Measurements from ENCODE around the gene RSPH10B2. TPM values are rescaled to one million over a fixed set of nuclear protein-coding genes. Genes with fewer than 3 reads are reported as not detected.
"Not testable (repeated sequence)": the region's sequence is repeated elsewhere in the genome, so short reads cannot be mapped to it uniquely, and the experiment has no call there.

The RSPH10B2 gene
- total RNA-seq, 2 experiments from 2014 or later = 0.76 to 1.3 TPM

DNA sequence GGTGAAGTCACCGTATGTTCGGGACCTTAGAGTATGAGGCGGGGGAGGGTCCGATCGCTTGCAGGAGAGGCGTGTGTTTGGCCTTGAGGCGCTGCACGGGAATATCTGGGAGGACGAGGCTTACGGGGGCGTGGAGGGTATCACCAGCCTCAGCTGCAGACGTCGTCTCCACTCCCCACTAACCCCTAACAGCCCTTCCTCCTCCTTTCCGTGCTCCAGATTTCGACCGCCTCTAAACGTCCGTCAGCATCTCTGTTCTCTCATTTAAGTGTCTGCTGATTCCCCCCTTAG, 23.6 kb upstream of the RSPH10B2 start:
- Histone ChIP-seq H4K20me1 (ENCODE audit: insufficient read depth, low read length) (no peaks in the 10 kb centered on the region), H2AFZ (ENCODE audit: low read length) (peak overlapping the region; percentile 90; the same call in 1 of the 2 replicates), H3K9me3 (ENCODE audit: low read length) (no peaks in the 10 kb centered on the region), H3K36me3 (ENCODE audit: insufficient read depth, low read length) (peaks cover 31% of the 10 kb centered on the region), H3K27ac (ENCODE audit: low read depth, low read length, poor library complexity, severe bottlenecking) (no peak overlapping the region), H3K79me2 (ENCODE audit: insufficient read depth, low read depth, low read length) (peaks cover 17% of the 10 kb centered on the region), H3K9me2 (ENCODE audit: insufficient read depth, low read length) (no peaks in the 10 kb centered on the region), H3K4me2 (ENCODE audit: low read length) (peak overlapping the region; percentile 89), H3K4me1 (ENCODE audit: insufficient read depth, low read length, poor library complexity, severe bottlenecking) (peaks cover 20% of the 10 kb centered on the region), H3K4me3 (ENCODE audit: low read depth, low read length, poor library complexity, severe bottlenecking) (peak overlapping the region; percentile 95)
- DNase-seq (ENCODE audit: low spot score) = no peak
- ChIA-PET CTCF (ENCODE audit: unreplicated experiment) (interaction anchor here (0.6 kb wide), 1 partner anchor 213 kb away, joined by 3 read pairs; no protein-coding TSS in a partner anchor), POLR2A (no interaction called here)
- BruUV-seq (replicated peaks) = no TSS peak
- no peak for TF ChIP-seq EZH2phosphoT487 (IDR thresholded peaks at IDR 0.05; ENCODE audit: borderline replicate concordance, low read depth, low read length)
- TF ChIP-seq, protein P1, sequence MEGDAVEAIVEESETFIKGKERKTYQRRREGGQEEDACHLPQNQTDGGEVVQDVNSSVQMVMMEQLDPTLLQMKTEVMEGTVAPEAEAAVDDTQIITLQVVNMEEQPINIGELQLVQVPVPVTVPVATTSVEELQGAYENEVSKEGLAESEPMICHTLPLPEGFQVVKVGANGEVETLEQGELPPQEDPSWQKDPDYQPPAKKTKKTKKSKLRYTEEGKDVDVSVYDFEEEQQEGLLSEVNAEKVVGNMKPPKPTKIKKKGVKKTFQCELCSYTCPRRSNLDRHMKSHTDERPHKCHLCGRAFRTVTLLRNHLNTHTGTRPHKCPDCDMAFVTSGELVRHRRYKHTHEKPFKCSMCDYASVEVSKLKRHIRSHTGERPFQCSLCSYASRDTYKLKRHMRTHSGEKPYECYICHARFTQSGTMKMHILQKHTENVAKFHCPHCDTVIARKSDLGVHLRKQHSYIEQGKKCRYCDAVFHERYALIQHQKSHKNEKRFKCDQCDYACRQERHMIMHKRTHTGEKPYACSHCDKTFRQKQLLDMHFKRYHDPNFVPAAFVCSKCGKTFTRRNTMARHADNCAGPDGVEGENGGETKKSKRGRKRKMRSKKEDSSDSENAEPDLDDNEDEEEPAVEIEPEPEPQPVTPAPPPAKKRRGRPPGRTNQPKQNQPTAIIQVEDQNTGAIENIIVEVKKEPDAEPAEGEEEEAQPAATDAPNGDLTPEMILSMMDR (conservative IDR thresholded peaks at IDR 0.05; ENCODE audit: low read length) = no peak
- intact Hi-C loops (cut with micrococcal nuclease; ENCODE audit: unreplicated experiment) = no loop called here

DNA sequence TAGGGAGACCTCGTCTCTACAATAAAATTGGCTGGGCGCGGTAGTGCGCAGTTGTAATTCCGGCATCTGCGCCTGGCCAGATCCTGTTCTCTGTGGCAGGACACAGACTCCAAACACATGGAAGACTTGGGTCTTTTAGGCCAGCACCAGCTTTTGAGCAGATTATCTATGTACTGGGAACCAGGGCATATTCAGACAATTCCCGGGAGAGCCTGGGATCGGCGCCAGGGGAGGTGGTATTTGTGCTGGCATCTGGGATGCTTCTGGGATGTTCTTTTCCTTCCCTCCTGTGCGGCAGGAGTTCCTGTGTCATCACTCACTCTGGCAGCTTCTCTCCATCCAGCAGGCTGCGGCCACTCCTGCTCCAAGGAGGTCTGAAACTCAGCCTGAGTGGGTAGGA, 15.5 kb upstream of the RSPH10B2 start:
- H3K79me2 ChIP-seq (ENCODE audit: insufficient read depth, low read depth, low read length); BruUV-seq (replicated peaks); CTCF ChIA-PET (ENCODE audit: unreplicated experiment): not testable (repeated sequence)

DNA sequence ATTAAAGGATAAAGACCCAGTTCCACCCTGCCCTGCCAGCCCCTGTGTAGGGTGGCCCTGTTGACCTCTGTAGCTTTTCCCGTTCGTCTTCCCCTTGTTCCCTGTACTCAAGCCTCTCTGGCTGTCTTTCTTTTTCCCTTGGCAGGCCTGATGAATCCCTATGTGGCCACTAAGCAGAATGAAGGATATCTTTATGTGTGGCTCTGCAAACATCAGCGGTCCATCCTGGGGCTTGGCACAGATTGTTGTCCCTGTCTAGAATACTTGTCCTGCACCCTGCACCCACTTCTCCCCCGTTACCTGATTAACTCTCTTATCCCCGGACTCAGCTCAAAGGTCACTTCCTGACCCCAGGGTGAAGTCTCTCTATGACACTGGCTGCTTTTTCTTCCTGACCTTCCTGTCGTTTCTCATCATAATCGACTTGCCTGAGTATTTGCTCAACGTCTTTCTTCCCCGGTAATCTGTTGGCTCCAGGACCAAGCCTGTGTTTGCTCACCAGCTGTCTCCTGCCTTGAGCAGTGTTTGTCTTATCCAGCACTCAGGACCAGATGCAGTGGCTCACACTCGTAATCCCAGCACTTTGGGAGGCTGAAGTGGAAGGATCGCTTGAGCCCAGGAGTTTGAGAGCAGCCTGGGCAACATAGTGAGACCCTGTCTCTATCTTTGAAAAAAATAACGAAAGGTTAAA, 9.3 kb upstream of the RSPH10B2 start:
- H3K9me2 ChIP-seq (ENCODE audit: insufficient read depth, low read length); H4K20me1 ChIP-seq (ENCODE audit: insufficient read depth, low read length); DNase-seq (ENCODE audit: low spot score); CTCF ChIA-PET (ENCODE audit: unreplicated experiment); H3K79me2 ChIP-seq (ENCODE audit: insufficient read depth, low read depth, low read length); intact Hi-C loops (cut with micrococcal nuclease; ENCODE audit: unreplicated experiment); H3K4me1 ChIP-seq (ENCODE audit: insufficient read depth, low read length, poor library complexity, severe bottlenecking); H3K4me2 ChIP-seq (ENCODE audit: low read length); BruUV-seq (replicated peaks); H3K4me3 ChIP-seq (ENCODE audit: low read depth, low read length, poor library complexity, severe bottlenecking); H2AFZ ChIP-seq (ENCODE audit: low read length); H3K27ac ChIP-seq (ENCODE audit: low read depth, low read length, poor library complexity, severe bottlenecking); H3K9me3 ChIP-seq (ENCODE audit: low read length): not testable (repeated sequence)
- peaks cover 22% of the 10 kb centered on the region for H3K36me3 ChIP-seq (ENCODE audit: insufficient read depth, low read length)
- POLR2A ChIA-PET = interaction anchor here (0.7 kb wide), 1 partner anchor 510 kb away, joined by 4 read pairs; no protein-coding TSS in a partner anchor

More for the DNA sequence above, 15.5 kb upstream of the RSPH10B2 start:
- H2AFZ ChIP-seq (ENCODE audit: low read length); intact Hi-C loops (cut with micrococcal nuclease; ENCODE audit: unreplicated experiment); H3K4me2 ChIP-seq (ENCODE audit: low read length); H3K9me2 ChIP-seq (ENCODE audit: insufficient read depth, low read length); H3K9me3 ChIP-seq (ENCODE audit: low read length); H3K27ac ChIP-seq (ENCODE audit: low read depth, low read length, poor library complexity, severe bottlenecking); H4K20me1 ChIP-seq (ENCODE audit: insufficient read depth, low read length); H3K4me1 ChIP-seq (ENCODE audit: insufficient read depth, low read length, poor library complexity, severe bottlenecking); DNase-seq (ENCODE audit: low spot score); H3K4me3 ChIP-seq (ENCODE audit: low read depth, low read length, poor library complexity, severe bottlenecking): not testable (repeated sequence)
- POLR2A ChIA-PET = interaction anchor here (0.8 kb wide), 1 partner anchor 65 kb away, joined by 5 read pairs; no protein-coding TSS in a partner anchor
- peaks cover 68% of the 10 kb centered on the region for H3K36me3 ChIP-seq (ENCODE audit: insufficient read depth, low read length)

DNA sequence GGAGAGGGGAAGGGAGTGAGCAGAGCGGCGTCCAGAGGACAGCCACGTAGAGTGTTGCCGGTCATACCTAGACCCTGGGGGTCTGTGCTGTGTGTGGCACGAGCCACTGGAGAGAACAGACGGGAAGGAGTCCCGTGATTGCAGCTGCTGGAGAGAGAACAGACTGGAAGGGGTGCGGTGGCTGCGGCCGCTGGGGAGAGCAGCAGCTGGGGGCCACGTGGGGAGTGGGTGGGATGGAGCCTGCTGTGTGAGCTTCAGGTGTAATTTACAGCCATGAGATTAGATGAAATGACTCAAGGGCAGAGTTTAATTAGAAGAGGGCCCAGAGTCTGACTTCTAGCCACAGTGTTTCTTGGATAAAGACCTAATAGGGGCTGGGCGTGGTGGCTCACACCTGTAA, 4.6 kb upstream of the RSPH10B2 start:
- H3K9me3 ChIP-seq (ENCODE audit: low read length); H3K79me2 ChIP-seq (ENCODE audit: insufficient read depth, low read depth, low read length); H3K4me3 ChIP-seq (ENCODE audit: low read depth, low read length, poor library complexity, severe bottlenecking); H3K27ac ChIP-seq (ENCODE audit: low read depth, low read length, poor library complexity, severe bottlenecking); H3K36me3 ChIP-seq (ENCODE audit: insufficient read depth, low read length); BruUV-seq (replicated peaks); H3K9me2 ChIP-seq (ENCODE audit: insufficient read depth, low read length); H3K4me2 ChIP-seq (ENCODE audit: low read length); DNase-seq (ENCODE audit: low spot score); intact Hi-C loops (cut with micrococcal nuclease; ENCODE audit: unreplicated experiment); H3K4me1 ChIP-seq (ENCODE audit: insufficient read depth, low read length, poor library complexity, severe bottlenecking); CTCF ChIA-PET (ENCODE audit: unreplicated experiment); POLR2A ChIA-PET; H2AFZ ChIP-seq (ENCODE audit: low read length); H4K20me1 ChIP-seq (ENCODE audit: insufficient read depth, low read length): not testable (repeated sequence)

DNA sequence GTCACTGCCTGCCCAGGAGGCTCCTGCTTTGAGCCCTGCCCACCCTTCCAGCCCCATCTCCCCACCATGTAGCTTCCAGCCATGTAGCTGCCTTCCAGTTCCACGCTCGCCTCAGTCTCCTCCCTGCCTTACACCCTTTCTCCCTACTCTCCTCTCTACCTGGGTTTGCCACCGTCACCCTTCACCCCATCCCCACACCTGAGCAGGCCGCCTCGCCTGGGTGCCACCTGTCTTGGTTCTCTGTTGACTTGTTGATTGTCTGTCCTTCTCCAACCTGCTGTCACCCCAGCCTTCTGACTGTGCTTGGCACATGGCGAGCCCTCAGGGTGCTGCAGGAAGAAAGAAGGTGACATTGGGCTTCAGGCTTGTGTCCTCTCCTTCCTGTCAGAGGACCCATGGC, 3.7 kb upstream of the RSPH10B2 start:
- H3K4me2 ChIP-seq (ENCODE audit: low read length); POLR2A ChIA-PET; H3K9me3 ChIP-seq (ENCODE audit: low read length); H3K27ac ChIP-seq (ENCODE audit: low read depth, low read length, poor library complexity, severe bottlenecking); H2AFZ ChIP-seq (ENCODE audit: low read length); H3K4me1 ChIP-seq (ENCODE audit: insufficient read depth, low read length, poor library complexity, severe bottlenecking); H3K79me2 ChIP-seq (ENCODE audit: insufficient read depth, low read depth, low read length); H4K20me1 ChIP-seq (ENCODE audit: insufficient read depth, low read length); H3K36me3 ChIP-seq (ENCODE audit: insufficient read depth, low read length); H3K4me3 ChIP-seq (ENCODE audit: low read depth, low read length, poor library complexity, severe bottlenecking); H3K9me2 ChIP-seq (ENCODE audit: insufficient read depth, low read length); intact Hi-C loops (cut with micrococcal nuclease; ENCODE audit: unreplicated experiment); BruUV-seq (replicated peaks); CTCF ChIA-PET (ENCODE audit: unreplicated experiment); DNase-seq (ENCODE audit: low spot score): not testable (repeated sequence)

DNA sequence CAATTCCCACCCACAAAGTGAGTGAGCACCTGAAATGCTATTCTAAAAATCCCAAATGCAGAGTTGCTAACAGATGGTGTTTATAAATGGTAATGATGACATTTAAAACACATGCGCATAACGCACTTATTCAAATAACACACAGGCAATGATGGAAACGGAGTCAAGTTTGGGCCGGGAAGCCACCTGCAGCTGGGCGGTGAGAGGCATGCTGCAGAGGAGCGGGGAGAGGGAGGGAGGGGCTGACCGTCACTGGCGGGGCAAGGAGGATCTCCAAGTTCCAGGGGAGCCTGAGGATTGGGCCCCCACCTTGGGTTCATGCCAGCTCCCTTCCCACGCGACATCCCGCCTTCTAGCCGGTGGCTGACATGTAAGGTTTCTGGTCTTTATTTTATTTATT, 7.3 kb downstream of the RSPH10B2 start:
- H3K4me2 ChIP-seq (ENCODE audit: low read length); H3K4me3 ChIP-seq (ENCODE audit: low read depth, low read length, poor library complexity, severe bottlenecking); H4K20me1 ChIP-seq (ENCODE audit: insufficient read depth, low read length); H2AFZ ChIP-seq (ENCODE audit: low read length); POLR2A ChIA-PET; CTCF ChIA-PET (ENCODE audit: unreplicated experiment); H3K9me2 ChIP-seq (ENCODE audit: insufficient read depth, low read length); BruUV-seq (replicated peaks); H3K27ac ChIP-seq (ENCODE audit: low read depth, low read length, poor library complexity, severe bottlenecking); H3K4me1 ChIP-seq (ENCODE audit: insufficient read depth, low read length, poor library complexity, severe bottlenecking); H3K79me2 ChIP-seq (ENCODE audit: insufficient read depth, low read depth, low read length); H3K9me3 ChIP-seq (ENCODE audit: low read length); intact Hi-C loops (cut with micrococcal nuclease; ENCODE audit: unreplicated experiment); H3K36me3 ChIP-seq (ENCODE audit: insufficient read depth, low read length); DNase-seq (ENCODE audit: low spot score): not testable (repeated sequence)
